MCF 10A (cell line): ENCODE data around the gene MRNIP. TPM values are rescaled to one million over a fixed set of nuclear protein-coding genes. Genes with fewer than 3 reads are reported as not detected.
A peak's percentile ranks its signal among the peaks of the same experiment; 100 is the strongest.

ENCODE experiments used
- BruUV-seq: library from RNA; stranded (reverse); fragments of 400-500 nt; replicated peaks from 2 replicates; lab custom pipeline; 2021; lab: Mats Ljungman, UMichigan
- CTCF ChIA-PET: fragments of 300-600 bp; sonication (Branson Sonifier 250); formaldehyde crosslinking; extraction: SDS; loops from one replicate; lab custom pipeline; 2021; ENCODE audit warnings: antibody characterized with exemption, inconsistent platforms; lab: Yijun Ruan, JAX
- POLR2A ChIA-PET: fragments of 300-600, 350-650 bp; sonication (Branson Sonifier 250); formaldehyde crosslinking; extraction: SDS; loops from one replicate; lab custom pipeline; 2020; ENCODE audit warnings: antibody characterized with exemption, inconsistent platforms; lab: Yijun Ruan, JAX
- DNase-seq: peaks from one replicate; pipeline ENCODE4 v3.0.0-alpha.2; 2018; ENCODE audit not compliant: unreplicated experiment
- H3K27ac Mint-ChIP-seq: one replicate; pipeline ENCODE4 v1.8.0; 2022; ENCODE audit warnings: mild to moderate bottlenecking, low read depth, mixed read lengths; ENCODE audit not compliant: unreplicated experiment
- H3K27me3 Mint-ChIP-seq: one replicate; pipeline ENCODE4 v1.8.0; 2022; ENCODE audit warnings: mixed read lengths; ENCODE audit not compliant: insufficient read depth, unreplicated experiment
- H3K36me3 Mint-ChIP-seq: one replicate; pipeline ENCODE4 v1.8.0; 2022; ENCODE audit warnings: mild to moderate bottlenecking, moderate library complexity, mixed read lengths; ENCODE audit not compliant: insufficient read depth, unreplicated experiment
- H3K4me1 Mint-ChIP-seq: one replicate; pipeline ENCODE4 v1.8.0; 2022; ENCODE audit warnings: mixed read lengths; ENCODE audit not compliant: insufficient read depth, unreplicated experiment
- H3K4me3 Mint-ChIP-seq: one replicate; pipeline ENCODE4 v1.8.0; 2022; ENCODE audit warnings: mild to moderate bottlenecking, moderate library complexity, mixed read lengths; ENCODE audit not compliant: unreplicated experiment
- H3K9me3 Mint-ChIP-seq: one replicate; pipeline ENCODE4 v1.8.0; 2022; ENCODE audit warnings: mixed read lengths; ENCODE audit not compliant: unreplicated experiment
- CTCF ChIP-seq: fragments of 200-600 bp; IDR thresholded peaks from one replicate; pipeline ENCODE4 v1.8.0; 2022; ENCODE audit warnings: antibody characterized with exemption, mild to moderate bottlenecking; ENCODE audit not compliant: unreplicated experiment
- intact Hi-C: fragments of 100-400 bp; cut with micrococcal nuclease; formaldehyde crosslinking; loops from 2 replicates; pipeline ENCODE4 v1.14.1; 2022
- total RNA-seq: library from RNA; stranded (reverse); gene quantifications from 2 replicates; pipeline ENCODE4 v1.2.3, GENCODE V29; 2022

Gene MRNIP
- total RNA-seq, 1 experiment from 2014 or later: 42.8 TPM

GRCh38 chr5:179823937-179824744 is 34.5 kb downstream of the MRNIP start:
- Mint-ChIP-seq H3K4me1 (peaks cover 41% of the 10 kb centered on the region), H3K4me3 (peak overlapping the region; percentile 94), H3K27ac (peak overlapping the region; percentile 26), H3K27me3 (no peaks in the 10 kb centered on the region), H3K9me3 (no peaks in the 10 kb centered on the region), H3K36me3 (peaks cover 90% of the 10 kb centered on the region)
- intact Hi-C loops: no loop called here
- no peak for DNase-seq
- ChIA-PET CTCF (interaction anchor here (0.6 to 1.5 kb wide), 2 partner anchors 8 to 122 kb away, joined by 3 to 4 read pairs; no protein-coding TSS in a partner anchor), POLR2A (interaction anchor here (0.8 kb wide), 2 partner anchors 33 to 34 kb away, joined by 3 to 4 read pairs; partner anchors contain the start of gene MRNIP)
- no TSS peak for BruUV-seq
- TF ChIP-seq CTCF: no peak

GRCh38 chr5:179822444-179822990 is 36.1 kb downstream of the MRNIP start:
- intact Hi-C loops: no loop called here
- no peak for DNase-seq
- no peak for TF ChIP-seq CTCF
- ChIA-PET CTCF (interaction anchor here (0.5 to 1.5 kb wide), 10 partner anchors 8 to 135 kb away, joined by 3 to 5 read pairs (median 3); partner anchors contain the start of gene MRNIP), POLR2A (interaction anchor here (0.6 to 2.2 kb wide), 23 partner anchors 8 to 1026 kb away, joined by 3 to 14 read pairs (median 4); partner anchors contain the start of genes CANX, MAML1 and MGAT4B)
- Mint-ChIP-seq H3K9me3 (no peaks in the 10 kb centered on the region), H3K4me3 (peak overlapping the region; percentile 94), H3K27ac (peak overlapping the region; percentile 95), H3K27me3 (no peaks in the 10 kb centered on the region), H3K4me1 (peaks cover 50% of the 10 kb centered on the region), H3K36me3 (peaks cover 74% of the 10 kb centered on the region)
- BruUV-seq: no TSS peak

- intact Hi-C loops: no loop called here
- no peak for TF ChIP-seq CTCF
- H3K9me3 Mint-ChIP-seq: no peaks in the 10 kb centered on the region
- H3K4me1 Mint-ChIP-seq: peaks cover 50% of the 10 kb centered on the region
- peak overlapping the region; percentile 94 for H3K4me3 Mint-ChIP-seq
- H3K27me3 Mint-ChIP-seq: no peaks in the 10 kb centered on the region
- ChIA-PET CTCF (interaction anchor here (0.6 to 1.3 kb wide), 8 partner anchors 7 to 73 kb away, joined by 3 to 5 read pairs (median 3); partner anchors contain the start of gene MRNIP), POLR2A (interaction anchor here (0.5 to 2.2 kb wide), 23 partner anchors 9 to 1026 kb away, joined by 3 to 14 read pairs (median 4); partner anchors contain the start of genes MAML1 and MGAT4B)
- H3K27ac Mint-ChIP-seq: peak overlapping the region; percentile 95
- TSS peak; percentile 59 for BruUV-seq
- peaks cover 69% of the 10 kb centered on the region for H3K36me3 Mint-ChIP-seq
- no peak for DNase-seq
Observed at GRCh38 chr5:179822059-179822432, 36.6 kb downstream of the MRNIP start.
